HG02973 (cell line): Measurements from ENCODE around the gene TEX44.

ENCODE experiments used
- ATAC-seq: cut with Tn5 transposase; IDR thresholded peaks from one replicate; pipeline ENCODE4 v1.9.1; 2021; ENCODE audit warnings: moderate library complexity; ENCODE audit not compliant: unreplicated experiment

TEX44 gene

GRCh38 chr2:231632559-231633142 lies 40.0 kb downstream of the TEX44 start:
- no peak for ATAC-seq

DNA sequence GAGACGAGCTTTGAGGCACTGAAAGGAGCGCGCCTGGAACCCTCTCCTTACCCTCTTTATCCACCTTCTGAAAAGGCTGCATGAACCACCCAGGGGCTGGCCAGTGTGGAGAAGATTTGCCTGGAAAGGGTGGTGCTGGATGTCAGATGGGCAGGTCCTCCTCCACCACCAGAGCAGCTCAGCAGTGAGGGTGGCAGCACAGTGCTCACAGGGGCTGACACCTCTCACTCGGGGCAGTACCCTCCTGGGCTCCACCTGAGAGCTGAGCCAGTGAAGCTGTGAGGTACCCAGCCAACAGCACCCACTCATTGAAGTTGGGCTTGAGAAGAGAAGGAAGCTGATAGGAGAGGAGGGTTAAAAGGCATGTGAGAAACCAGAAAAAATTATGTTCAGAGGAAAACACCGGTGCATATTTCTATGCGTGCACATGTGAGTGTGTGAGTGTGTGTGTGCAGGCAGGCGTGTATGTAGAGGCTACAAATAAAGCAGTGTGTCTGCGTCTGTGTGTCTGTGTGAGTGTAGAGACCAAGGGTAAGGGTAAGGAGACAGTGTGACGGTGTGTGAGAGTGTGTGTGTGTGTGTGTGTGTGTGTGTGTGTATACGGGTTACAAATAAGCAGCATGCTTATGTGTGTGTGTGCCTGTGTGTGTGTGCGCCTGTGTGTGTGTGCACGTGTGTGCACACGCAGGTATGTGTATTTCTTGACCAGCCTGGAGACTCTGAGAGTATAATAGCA lies 40.7 kb downstream of the TEX44 start:
- ATAC-seq, result no peak

GRCh38 chr2:231634412-231634811 lies 41.7 kb downstream of the TEX44 start:
- no peak for ATAC-seq

DNA sequence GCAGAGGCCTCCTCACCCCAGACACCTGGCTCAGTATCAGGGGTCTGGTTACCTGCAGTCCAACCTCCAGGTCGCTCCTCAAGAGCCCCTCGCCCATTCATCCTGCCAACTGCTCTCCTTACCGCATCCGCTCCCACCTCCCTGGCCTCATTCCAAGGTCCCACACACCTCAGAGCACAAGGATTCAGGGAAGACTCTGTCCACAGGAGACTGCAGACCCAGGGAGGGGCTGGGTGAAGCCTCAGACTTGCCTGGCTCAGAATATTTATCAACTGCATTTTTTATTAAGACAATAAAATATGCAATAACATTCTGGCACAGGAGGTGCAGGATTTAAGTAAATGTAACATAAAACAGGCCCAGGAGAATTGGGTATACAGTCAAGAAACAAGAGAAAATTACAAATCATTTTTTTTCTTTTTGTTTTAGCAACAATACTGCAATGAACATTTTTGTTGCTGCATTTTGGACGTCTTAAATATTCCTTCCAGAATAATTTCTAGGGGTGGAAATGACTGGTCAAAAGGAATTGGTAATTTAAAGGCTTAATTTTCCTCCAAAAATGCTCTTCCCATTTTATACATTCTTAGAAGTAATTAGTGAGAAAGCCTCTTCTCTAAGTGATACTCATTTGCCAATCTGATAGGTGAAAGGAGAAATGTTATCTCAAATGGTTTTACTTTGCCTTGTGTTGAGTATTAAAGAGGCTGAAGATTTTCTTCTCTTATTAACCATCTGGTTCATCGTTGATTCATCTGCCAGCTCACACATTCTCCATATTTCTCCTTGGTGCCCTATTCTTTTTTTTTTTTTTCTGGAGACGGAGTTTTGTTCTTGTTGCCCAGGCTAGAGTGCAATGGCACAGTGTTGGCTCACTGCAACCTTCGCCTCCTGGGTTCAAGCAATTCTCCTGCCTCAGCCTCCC lies 42.5 kb downstream of the TEX44 start:
- ATAC-seq, result no peak

DNA sequence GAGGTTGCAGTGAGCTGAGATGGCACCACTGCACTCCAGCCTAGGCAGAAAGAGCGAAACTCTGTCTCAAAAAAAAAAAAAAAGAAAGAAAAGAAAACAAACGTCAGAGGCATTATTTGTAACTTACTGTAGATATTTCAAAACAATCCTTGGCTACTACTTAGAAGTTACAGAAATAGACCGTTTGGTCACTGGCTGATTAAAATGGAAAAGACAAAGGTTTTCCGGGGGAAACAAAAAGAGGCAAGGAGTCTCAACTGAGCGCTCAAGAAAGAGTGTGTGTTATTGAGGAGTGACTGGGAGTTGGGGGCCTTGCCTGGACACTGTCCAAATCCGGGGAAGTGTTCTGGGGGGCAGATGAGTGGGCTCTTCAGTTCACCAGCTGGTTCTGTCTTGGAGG lies 47.6 kb downstream of the TEX44 start:
- no peak for ATAC-seq

DNA sequence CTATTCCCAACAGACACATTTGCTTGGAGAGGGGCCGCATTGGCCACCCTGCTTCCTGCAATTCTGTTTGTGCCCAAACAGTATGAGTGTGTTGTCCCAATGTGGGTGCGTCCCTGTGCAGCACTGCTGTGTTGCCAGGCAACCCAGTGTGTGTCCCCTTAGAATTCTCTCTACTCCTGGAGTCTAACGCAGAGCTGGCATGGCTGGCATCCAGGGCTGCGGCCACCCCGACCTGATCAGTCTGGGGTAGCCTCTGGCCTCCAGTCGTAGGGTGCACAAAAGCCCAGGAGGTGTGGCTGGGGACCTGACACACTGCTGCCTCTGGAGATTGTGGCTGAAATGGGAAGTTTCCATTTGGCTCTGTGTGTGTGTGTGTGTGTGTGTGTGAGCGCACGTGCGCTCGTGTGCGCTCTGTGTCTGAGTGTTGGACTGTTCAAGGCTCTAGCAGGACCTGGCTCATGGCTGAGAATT lies 48.0 kb downstream of the TEX44 start:
- no peak for ATAC-seq

- no peak for ATAC-seq
These were observed 50.2 kb downstream of the TEX44 start for GRCh38 chr2:231642631-231643494.

GRCh38 chr2:231643495-231643888 lies 50.8 kb downstream of the TEX44 start:
- no peak for ATAC-seq
